ENCODE results near the gene COL6A3. TPM values are rescaled to one million over a fixed set of nuclear protein-coding genes. Genes with fewer than 3 reads are reported as not detected.
"Not testable (repeated sequence)": the region's sequence is repeated elsewhere in the genome, so short reads cannot be mapped to it uniquely, and the experiment has no call there.

Gene COL6A3
- polyA plus RNA-seq, 6 donors from 2014 or later, result not detected

DNA sequence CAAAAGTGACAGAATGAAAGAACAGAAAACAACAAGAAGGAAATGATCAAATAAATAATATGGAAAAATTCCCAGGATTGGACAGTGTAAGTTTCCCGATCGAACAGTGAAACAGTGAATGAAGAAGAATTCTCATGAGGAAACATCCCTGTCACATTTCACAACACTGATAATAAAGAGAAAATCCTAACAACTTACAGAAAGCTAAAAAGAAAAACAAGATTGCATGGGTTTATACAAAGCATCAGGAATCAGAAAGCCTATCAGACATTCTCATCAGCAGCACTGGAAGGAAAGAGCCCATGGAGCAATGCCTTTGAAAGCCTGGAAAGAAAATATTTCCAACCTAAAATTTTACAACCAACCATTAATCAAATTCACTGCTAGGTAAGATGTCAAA is 9.9 kb upstream of the COL6A3 start:
- no peak overlapping the region for H3K27ac Mint-ChIP-seq
- ATAC-seq (ENCODE audit: low read depth in 2 of 2), result no peak

DNA sequence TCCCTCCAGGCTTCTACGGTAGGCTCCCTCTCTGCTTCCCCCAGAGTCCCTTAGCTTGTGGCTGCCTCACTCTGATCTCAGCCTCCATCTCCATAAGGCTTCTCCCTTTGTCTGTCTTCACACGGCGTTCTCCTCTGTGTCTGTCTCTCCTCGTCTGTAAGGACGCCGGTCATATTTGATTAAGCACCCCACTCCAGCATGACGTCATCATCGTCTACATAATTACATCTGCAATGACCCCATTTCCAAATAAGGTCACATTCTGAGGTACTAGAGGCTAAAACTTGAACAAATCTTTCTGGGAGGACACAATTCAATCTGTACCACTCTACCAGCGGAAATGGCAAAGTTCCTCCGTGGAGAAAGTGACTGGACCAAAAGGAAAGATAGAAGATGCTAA is 8.3 kb upstream of the COL6A3 start:
- Mint-ChIP-seq H3K4me1 (peaks cover 0 to 4% (median 3%) of the 10 kb centered on the region in 3 donors), H3K36me3 (no peaks in the 10 kb centered on the region), H3K9me3 (peaks cover 0 to 5% (median 0%) of the 10 kb centered on the region in 7 donors), H3K4me3 (no peak overlapping the region), H3K27ac (no peak overlapping the region), H3K27me3 (peaks cover 40 to 75% (median 64%) of the 10 kb centered on the region in 3 donors)
- DNase-seq, result no peak
- no peak for ATAC-seq (ENCODE audit: low read depth in 2 of 2)

More for the DNA sequence above, 9.9 kb upstream of the COL6A3 start:
- peaks cover 0 to 6% (median 0%) of the 10 kb centered on the region in 7 donors for H3K9me3 Mint-ChIP-seq
- H3K36me3 Mint-ChIP-seq, result no peaks in the 10 kb centered on the region
- H3K4me1 Mint-ChIP-seq, result peaks cover 0 to 4% (median 3%) of the 10 kb centered on the region in 3 donors
- no peak overlapping the region for H3K4me3 Mint-ChIP-seq
- DNase-seq, result no peak
- peaks cover 37 to 69% (median 66%) of the 10 kb centered on the region in 3 donors for H3K27me3 Mint-ChIP-seq

DNA sequence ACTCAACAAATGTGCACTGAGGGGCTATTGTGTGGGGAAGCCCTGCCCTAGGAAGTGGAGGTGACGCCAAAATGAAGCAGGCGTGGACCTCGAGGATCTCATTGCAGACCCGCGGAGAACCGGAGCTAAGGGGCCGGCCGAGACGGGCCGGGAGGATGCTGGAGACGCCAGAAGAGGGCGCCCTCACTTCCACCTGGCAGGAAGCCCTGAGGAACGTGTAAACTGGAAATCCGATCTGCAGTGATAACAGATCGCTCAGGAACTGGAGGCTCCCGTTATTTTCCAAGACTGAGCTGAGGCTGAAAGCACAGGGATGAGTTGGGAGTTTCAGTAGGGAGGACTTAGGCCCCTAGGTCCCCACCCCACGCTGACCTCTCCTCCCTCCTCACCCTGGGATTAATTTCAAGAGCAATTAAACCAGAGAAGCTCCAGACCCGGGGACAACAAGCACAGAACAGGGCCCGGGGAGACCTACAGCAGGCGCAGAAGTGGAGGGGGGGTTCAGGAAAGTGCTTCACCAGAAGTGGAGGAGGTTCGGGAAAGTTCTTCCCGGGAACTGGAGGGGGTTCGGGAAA is 7.7 kb upstream of the COL6A3 start:
- peaks cover 0 to 5% (median 0%) of the 10 kb centered on the region in 7 donors for H3K9me3 Mint-ChIP-seq
- H3K27me3 Mint-ChIP-seq, result peaks cover 42 to 76% (median 63%) of the 10 kb centered on the region in 3 donors
- DNase-seq (peak; percentile 9), ATAC-seq (ENCODE audit: low read depth in 2 of 2) (peak in 1 of 2 donors; percentile 21)
- H3K36me3 Mint-ChIP-seq, result no peaks in the 10 kb centered on the region
- peaks cover 0 to 4% (median 3%) of the 10 kb centered on the region in 3 donors for H3K4me1 Mint-ChIP-seq
- no peak overlapping the region for H3K27ac Mint-ChIP-seq
- no peak overlapping the region for H3K4me3 Mint-ChIP-seq

DNA sequence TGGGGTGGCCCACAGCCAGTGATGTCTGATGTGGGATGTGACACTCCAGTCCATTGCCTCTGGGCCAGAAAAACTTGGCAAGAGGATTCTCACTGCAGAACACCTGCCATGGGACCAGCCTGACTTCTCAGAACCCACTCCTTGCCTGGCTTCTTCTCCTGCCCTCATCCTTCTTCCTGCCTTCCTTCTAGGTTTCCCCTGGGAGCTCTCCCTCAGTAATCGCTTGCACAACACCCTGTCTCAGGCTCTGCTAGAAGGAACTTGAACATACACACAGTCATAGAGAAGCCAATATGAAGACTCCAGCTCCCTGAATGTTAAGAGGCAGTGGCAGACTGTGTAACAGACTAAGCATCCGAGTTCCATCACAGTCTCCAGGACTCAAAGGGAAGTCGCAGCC is 4.3 kb upstream of the COL6A3 start:
- H3K9me3 Mint-ChIP-seq, result peaks cover 0 to 3% (median 0%) of the 10 kb centered on the region in 7 donors
- H3K4me1 Mint-ChIP-seq, result peaks cover 0 to 4% (median 3%) of the 10 kb centered on the region in 3 donors
- no peaks in the 10 kb centered on the region for H3K36me3 Mint-ChIP-seq
- peaks cover 54 to 81% (median 70%) of the 10 kb centered on the region in 3 donors for H3K27me3 Mint-ChIP-seq
- no peak for DNase-seq
- no peak overlapping the region for H3K27ac Mint-ChIP-seq
- no peak for ATAC-seq (ENCODE audit: low read depth in 2 of 2)
- no peak overlapping the region for H3K4me3 Mint-ChIP-seq

DNA sequence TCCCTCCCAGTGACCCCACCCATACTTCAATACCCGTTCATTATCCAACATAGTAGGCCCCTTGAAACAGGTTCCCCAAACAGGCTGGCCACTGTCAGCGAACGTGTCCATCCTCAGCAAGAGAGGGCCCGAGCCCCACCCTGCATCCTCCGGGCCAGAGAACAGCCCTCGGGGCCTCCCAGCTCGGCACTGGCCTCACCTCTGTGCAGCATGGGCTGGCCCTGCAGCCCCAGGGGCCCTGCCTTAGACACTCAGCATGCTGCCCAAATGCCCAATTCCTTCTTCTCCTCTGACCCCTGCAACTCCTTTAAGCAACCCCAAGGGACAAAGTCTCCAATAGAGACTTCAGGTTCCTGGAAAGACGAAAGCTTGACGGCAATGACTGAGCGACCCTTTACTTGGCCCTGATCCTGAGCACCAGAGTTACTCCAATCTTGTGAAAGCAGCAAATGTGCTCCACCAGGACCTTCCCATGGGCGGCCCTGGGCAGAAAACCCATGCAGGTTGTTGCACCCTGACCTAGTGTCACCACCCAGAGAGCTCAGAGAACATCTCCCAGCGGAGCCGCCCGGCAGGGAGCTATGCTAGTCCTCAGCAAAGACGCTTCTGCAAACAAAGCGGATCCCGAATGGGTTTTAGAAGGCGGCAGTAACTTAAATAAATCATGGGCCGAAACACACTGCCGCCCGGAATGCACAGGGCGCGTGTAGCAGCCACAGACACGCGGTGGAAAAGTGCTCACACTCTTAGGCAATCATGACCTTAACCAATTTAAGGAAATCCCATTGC is 782 bp downstream of the COL6A3 start:
- Mint-ChIP-seq H3K4me3 (no peak overlapping the region), H3K4me1 (no peaks in the 10 kb centered on the region), H3K9me3 (no peaks in the 10 kb centered on the region), H3K36me3 (no peaks in the 10 kb centered on the region), H3K27ac (no peak overlapping the region), H3K27me3 (peaks cover 42 to 61% (median 60%) of the 10 kb centered on the region in 3 donors)
- ATAC-seq (ENCODE audit: low read depth in 2 of 2), result no peak
- DNase-seq, result no peak

DNA sequence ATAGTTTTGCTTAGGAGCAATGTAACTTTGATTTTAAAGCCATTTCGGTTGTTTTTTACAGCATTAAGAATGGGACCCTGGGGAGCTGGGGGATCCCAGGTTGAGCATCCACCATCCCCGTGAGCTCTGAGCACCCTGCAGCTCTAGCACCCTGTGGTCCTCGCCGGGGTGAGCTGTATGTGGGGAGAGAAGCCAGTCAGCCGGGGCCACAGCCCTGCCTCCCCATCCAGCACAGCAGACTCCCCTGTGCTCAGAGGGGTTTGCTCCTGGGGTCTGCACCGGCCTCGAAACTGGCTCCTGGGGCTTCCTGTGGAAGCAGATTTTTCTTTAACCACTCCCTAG is 1.3 kb downstream of the COL6A3 start:
- H3K36me3 Mint-ChIP-seq, result no peaks in the 10 kb centered on the region
- no peak for DNase-seq
- H3K9me3 Mint-ChIP-seq, result no peaks in the 10 kb centered on the region
- no peak overlapping the region for H3K27ac Mint-ChIP-seq
- no peak for ATAC-seq (ENCODE audit: low read depth in 2 of 2)
- no peak overlapping the region for H3K4me3 Mint-ChIP-seq
- H3K4me1 Mint-ChIP-seq, result no peaks in the 10 kb centered on the region
- H3K27me3 Mint-ChIP-seq, result peaks cover 41 to 64% (median 56%) of the 10 kb centered on the region in 3 donors

DNA sequence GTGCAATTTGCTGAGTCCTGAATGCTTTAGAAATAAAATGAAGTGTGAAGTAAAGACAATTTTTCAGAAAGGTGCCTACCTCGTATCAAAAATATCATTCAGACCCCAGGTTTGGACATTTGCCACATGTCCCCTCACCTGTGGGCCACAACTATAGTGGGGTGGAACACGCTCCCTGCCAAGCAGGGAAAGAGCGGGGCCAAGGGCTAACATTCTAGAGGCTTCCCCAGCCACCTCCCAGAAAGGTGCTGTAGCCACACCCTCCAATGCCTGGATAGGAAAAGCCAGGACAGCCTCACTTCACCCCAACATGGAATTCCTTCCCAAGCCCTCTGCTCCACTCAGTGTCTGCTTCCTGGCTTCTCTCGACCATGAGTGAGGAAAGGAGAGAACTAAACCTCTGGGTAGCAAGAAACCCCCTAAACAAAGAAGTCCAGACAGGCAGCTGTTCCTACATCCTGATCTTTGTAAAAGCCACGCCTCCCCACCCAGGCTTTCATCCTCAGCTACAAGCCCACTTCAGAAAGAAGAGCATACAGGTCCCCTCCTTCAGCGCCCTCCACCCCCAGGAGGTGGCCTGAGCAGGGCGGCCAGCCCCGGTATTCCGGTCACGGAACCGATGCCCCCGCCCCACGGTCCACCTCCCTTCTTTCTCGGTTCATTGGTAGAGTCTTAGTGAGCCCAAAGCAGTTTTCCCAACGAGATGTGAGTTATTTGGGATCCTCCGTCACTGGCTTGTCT is 2.1 kb downstream of the COL6A3 start:
- DNase-seq (no peak), ATAC-seq (ENCODE audit: low read depth in 2 of 2) (no peak)
- no peaks in the 10 kb centered on the region for H3K9me3 Mint-ChIP-seq
- no peaks in the 10 kb centered on the region for H3K4me1 Mint-ChIP-seq
- H3K4me3 Mint-ChIP-seq, result no peak overlapping the region
- H3K27me3 Mint-ChIP-seq, result peaks cover 37 to 64% (median 48%) of the 10 kb centered on the region in 3 donors
- no peak overlapping the region for H3K27ac Mint-ChIP-seq
- H3K36me3 Mint-ChIP-seq, result no peaks in the 10 kb centered on the region

DNA sequence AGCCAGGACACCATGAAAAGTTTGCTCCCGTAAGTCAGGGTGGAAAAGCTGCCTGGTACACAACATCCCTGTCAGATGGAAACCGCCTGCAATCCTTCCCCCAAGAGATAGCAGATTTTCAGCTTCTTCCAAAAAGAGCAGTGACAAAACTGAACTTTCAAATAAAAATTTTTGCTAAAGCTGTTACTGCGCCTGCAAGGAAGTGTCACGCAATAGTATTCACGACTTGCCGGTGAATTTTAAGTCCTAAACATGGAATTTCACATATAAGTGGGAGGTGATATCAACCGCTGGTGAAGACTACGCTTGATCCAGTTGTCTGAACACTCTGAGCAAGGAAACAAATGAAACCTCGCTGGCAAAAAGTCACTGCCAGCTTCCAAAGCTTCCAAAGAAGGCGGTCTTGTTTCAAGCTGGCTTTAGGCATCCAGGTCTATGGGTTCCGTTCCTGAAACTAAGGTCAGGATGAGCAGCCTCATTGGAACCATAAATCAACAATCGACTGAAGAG is 2.8 kb downstream of the COL6A3 start:
- H3K27ac Mint-ChIP-seq, result no peak overlapping the region
- ATAC-seq (ENCODE audit: low read depth in 2 of 2) (no peak), DNase-seq (no peak)
- H3K27me3 Mint-ChIP-seq, result peaks cover 33 to 60% (median 45%) of the 10 kb centered on the region in 3 donors
- no peaks in the 10 kb centered on the region for H3K36me3 Mint-ChIP-seq
- no peaks in the 10 kb centered on the region for H3K4me1 Mint-ChIP-seq
- no peak overlapping the region for H3K4me3 Mint-ChIP-seq
- no peaks in the 10 kb centered on the region for H3K9me3 Mint-ChIP-seq

DNA sequence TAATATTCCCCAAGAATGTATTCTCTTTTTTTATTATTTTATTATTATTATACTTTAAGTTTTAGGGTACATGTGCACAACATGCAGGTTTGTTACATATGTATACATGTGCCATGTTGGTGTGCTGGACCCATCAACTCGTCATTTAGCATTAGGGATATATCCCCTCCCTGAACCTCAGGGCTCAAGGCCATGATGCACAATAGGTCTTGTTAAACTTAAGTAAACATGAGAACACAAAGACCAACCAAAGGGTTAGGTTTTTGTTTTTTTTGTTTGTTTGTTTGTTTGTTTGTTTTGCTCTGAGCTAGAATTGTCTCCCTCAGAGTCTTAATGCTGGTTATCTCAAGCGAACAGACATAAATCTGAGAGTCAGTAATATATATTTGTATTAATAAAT is 4.7 kb downstream of the COL6A3 start:
- not testable (repeated sequence) for H3K4me1 Mint-ChIP-seq; ATAC-seq (ENCODE audit: low read depth in 2 of 2); H3K4me3 Mint-ChIP-seq; H3K36me3 Mint-ChIP-seq; H3K9me3 Mint-ChIP-seq; DNase-seq; H3K27ac Mint-ChIP-seq
- H3K27me3 Mint-ChIP-seq, result peaks cover 28 to 59% (median 35%) of the 10 kb centered on the region in 3 donors

DNA sequence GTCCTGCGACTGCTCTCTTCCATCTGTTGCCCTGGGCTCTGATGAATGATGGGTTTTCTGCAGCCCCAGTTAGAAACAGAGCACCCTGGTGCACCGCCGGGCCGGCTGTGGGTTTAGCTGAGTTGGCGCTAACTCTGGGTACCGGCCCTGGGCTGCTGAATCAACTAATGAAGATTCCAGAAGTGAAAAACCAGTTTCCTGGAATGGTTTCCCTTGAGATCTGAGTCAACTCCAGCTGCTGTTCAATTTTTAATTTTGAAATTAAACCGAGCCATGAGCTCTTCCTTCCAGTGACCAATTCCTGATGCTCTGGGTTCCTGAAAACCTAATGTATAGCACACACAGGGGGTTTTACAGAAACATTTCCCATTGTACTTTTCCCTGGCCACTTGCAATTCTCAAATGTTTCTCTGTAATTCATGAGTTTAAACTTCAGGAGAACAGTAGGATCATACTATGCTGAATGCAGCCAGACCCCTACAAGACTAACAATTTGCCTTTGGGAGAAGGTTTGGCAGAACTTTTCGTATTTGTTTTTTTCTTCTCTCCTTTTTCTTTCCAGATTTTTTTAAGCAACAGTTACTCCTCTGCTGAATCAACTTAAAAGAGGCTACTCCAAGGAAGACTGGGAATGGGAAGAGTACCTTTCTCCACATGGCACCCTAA is 5.5 kb downstream of the COL6A3 start:
- Mint-ChIP-seq H3K9me3 (no peaks in the 10 kb centered on the region), H3K27ac (no peak overlapping the region), H3K4me1 (no peaks in the 10 kb centered on the region), H3K27me3 (peaks cover 26 to 58% (median 37%) of the 10 kb centered on the region in 3 donors), H3K4me3 (no peak overlapping the region), H3K36me3 (no peaks in the 10 kb centered on the region)
- no peak for DNase-seq
- no peak for ATAC-seq (ENCODE audit: low read depth in 2 of 2)

DNA sequence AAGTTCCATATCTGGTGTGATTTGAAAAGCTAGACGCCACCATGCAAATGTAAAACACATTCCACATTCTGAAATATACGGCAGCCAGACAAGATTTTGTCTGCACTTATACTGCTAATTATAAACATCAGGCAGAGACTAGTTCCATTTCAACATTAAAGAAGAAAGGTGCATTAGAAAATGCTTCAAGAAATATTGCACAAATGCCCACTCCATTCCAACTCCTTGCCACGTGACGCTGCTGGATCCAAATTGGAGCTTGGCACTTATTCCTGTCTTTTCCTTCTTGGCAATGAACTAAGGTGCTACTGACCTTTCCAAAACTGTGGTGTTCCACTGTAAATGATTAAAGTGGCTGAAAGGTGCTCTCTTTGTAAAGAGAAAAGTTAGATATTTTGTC is 6.3 kb downstream of the COL6A3 start:
- H3K27ac Mint-ChIP-seq, result no peak overlapping the region
- H3K4me3 Mint-ChIP-seq, result no peak overlapping the region
- no peak for DNase-seq
- H3K27me3 Mint-ChIP-seq, result peaks cover 22 to 57% (median 45%) of the 10 kb centered on the region in 3 donors
- no peaks in the 10 kb centered on the region for H3K4me1 Mint-ChIP-seq
- H3K9me3 Mint-ChIP-seq, result no peaks in the 10 kb centered on the region
- H3K36me3 Mint-ChIP-seq, result no peaks in the 10 kb centered on the region
- no peak for ATAC-seq (ENCODE audit: low read depth in 2 of 2)

DNA sequence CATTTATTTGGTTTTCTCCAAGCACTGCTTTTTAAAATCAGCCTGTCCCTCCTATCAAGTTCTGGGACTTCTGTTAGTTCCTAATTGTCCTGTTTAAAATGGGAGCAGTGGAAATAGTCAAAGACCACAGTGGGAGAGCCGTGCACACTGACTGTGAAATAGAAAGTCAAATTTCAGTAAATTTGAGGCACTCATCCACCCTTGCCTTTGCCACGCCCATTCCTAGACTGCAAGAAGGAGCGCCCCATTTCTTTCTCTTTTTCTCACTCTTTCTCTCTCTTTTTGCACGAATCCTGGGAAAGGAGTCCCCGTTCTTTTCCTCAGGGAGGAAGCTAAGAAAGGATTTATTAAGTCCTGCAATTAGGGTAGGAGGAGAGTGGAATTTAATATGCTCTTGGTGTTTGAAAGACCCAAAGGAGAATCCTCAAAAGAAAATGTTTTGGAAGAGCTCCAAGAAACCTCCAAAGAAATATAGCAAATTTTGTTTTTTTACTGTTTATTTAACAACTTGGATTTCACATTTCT is 7.5 kb downstream of the COL6A3 start:
- no peaks in the 10 kb centered on the region for H3K9me3 Mint-ChIP-seq
- no peak overlapping the region for H3K27ac Mint-ChIP-seq
- H3K4me1 Mint-ChIP-seq, result no peaks in the 10 kb centered on the region
- no peak overlapping the region for H3K4me3 Mint-ChIP-seq
- DNase-seq (no peak), ATAC-seq (ENCODE audit: low read depth in 2 of 2) (no peak)
- peaks cover 20 to 46% (median 34%) of the 10 kb centered on the region in 3 donors for H3K27me3 Mint-ChIP-seq
- H3K36me3 Mint-ChIP-seq, result no peaks in the 10 kb centered on the region

DNA sequence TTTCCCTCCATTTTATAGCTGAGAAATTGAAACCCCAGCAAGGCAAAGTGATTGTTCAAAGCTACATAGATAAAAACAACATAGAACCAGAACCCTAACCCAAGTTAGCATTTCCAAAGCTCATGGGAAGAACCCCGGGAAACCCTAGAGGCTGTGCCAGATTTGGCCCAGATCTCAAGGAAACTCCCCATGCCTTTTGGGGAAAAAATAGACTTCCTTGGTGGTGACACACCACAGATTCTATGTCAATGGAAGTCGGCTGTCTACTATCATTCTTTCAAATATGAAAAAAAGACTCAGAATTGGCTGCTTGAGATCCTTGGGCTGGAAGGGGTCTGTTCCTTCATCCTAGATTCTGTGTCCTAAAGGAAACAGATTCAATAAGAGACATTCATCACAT is 8.4 kb downstream of the COL6A3 start:
- H3K27me3 Mint-ChIP-seq, result peaks cover 16 to 43% (median 30%) of the 10 kb centered on the region in 3 donors
- DNase-seq, result no peak
- H3K9me3 Mint-ChIP-seq, result no peaks in the 10 kb centered on the region
- H3K4me1 Mint-ChIP-seq, result no peaks in the 10 kb centered on the region
- H3K36me3 Mint-ChIP-seq, result no peaks in the 10 kb centered on the region
- no peak for ATAC-seq (ENCODE audit: low read depth in 2 of 2)
- H3K27ac Mint-ChIP-seq, result no peak overlapping the region
- no peak overlapping the region for H3K4me3 Mint-ChIP-seq

Data from naive B cell (primary cell).